Loucy (cell line): ENCODE data around the gene IFI6.

Experiments used
- CTCF ChIP-seq: fragments of 200-600 bp; sonication (generic); conservative IDR thresholded peaks from 2 replicates; pipeline ENCODE4 v1.5.1; 2014; ENCODE audit warnings: mild to moderate bottlenecking, antibody characterized with exemption, low read length
- EZH2phosphoT487 ChIP-seq: fragments of 200-600 bp; IDR thresholded peaks from 2 replicates; pipeline ENCODE4 v1.6.1; 2018; ENCODE audit warnings: antibody characterized with exemption, mild to moderate bottlenecking, moderate library complexity, borderline replicate concordance

DNA sequence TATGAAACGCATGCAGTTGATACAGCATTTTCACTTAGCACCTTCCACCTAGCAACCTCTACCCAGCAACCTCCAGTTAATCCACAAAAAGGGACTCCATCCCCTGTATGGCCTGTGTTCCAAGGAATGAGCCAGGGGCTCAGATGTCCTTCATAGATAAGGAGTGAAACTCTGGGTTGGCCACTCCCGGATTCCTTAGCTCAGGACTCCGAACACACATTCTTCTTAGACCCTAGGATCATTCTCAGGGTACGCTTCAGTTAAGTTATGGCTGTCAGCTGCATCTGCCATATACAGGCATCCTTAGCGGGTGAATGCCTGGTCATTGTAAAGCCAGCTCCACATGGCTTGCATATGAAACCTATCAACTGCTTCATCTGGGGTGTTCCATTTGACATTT lies 15.9 kb upstream of the IFI6 start:
- TF ChIP-seq CTCF: no peak
- no peak for TF ChIP-seq EZH2phosphoT487
